Effector CD8-positive, alpha-beta T cell (primary cell): Measurements from ENCODE around the gene GLCCI1.
"Not testable (repeated sequence)": the region's sequence is repeated elsewhere in the genome, so short reads cannot be mapped to it uniquely, and the experiment has no call there.

Source experiments
- DNase-seq: peaks from one replicate; lab custom pipeline; 2025; lab: John Stamatoyannopoulos, UW

GLCCI1 gene

DNA sequence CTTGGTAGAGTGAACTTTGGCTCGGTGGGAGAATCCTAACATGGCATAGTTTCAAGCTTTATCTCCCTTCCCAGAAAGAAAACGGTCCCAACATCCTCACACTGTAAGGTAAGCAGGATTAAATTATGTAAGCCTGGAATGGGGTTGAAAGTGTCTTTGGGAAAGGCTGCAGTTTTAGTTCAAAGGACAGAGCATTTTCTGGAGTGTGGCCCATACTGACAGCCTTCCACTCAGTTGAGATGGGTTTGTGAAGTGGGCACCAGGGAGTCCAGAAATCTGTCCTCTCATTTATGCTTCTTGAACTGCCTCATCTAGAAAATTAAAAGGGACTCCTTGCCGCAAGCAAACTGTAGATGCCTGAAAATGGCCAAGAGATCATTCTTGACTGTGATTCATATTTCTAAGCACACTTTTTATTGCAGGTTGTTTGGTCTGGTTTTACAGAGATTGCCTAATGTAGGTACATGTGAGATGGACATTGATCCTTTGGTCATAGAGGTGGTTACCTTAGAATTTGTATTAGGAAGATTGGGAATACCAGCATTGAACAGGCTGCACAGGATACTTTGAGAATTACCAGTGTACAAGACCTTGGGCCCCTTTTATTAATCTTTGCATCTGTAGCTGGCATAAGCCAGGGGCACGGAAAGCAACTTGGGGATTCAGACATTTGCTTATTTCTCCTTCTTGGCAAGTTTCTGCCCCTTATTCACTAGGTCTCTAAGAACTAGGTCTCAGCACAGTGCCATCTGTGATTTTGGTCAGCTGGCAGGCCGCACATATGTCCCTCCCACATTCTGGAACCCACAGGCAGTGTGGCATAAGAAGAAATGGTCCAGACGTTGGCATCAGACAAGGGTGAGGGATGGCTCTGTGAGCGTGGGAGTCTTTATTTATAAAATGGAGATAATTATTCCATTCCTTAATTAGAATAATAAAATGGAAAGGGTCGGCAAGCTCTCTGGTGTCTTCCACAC is 125.9 kb downstream of the GLCCI1 start:
- DNase-seq: no peak

DNA sequence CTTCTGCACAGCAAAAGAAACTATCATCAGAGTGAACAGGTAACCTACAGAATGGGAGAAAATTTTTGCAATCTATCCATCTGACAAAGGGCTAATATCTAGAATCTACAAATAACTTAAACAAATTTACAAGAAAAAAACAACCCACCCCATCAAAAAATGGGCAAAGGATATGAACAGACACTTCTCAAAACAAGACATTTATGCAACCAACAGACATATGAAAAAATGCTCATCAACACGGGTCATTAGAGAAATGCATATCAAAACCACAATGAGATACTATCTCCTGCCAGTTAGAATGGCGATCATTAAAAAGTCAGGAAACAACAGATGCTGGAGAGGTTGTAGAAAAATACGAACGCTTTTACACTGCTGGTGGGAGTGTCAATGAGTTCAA is 132.7 kb downstream of the GLCCI1 start:
- DNase-seq: not testable (repeated sequence)

- DNase-seq: no peak
Observed at GRCh38 chr7:8103282-8103681, 134.7 kb downstream of the GLCCI1 start.

- no peak for DNase-seq
Observed at GRCh38 chr7:8105449-8106095, 137.0 kb downstream of the GLCCI1 start.

DNA sequence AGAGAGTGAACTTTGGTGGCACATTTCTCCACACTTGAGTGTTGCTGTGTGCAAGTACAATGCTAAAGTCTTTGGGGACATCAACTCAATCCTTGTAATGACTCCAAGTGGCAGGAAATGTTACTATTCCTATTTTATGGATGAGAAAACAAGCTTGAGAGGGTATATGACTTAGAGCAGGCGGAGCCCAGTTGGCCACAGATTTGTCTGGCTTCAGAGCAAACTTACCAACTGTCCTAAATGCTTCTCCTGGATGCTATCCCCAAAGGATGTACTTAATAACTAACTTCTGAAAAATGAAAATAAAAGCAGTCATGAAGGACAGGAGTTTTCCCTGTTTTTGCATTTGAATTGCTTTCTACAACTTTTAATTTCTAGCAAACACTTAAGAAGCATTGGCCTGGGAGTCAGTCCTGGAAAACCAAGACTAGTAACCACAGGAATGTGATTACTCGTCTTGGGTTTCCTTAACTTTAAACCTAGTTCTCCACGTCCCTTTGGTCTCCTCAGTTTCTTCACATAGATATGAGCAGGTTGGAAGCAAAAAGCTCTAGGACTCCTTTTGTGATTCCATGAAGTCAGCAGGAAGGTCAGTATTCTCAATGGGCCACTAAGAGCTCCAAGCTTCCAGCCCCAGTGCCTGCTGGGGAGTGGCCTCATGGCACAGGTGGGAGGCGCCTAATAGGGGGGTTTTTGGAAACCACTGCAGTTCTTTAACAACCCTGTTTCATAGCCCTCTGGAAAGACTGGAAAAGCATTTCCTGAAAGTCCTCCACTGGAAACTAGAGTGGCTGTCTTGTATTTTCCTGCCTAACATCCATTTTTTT is 140.8 kb downstream of the GLCCI1 start:
- DNase-seq: no peak

- DNase-seq: no peak
Observed at GRCh38 chr7:8111282-8111960, 142.8 kb downstream of the GLCCI1 start.

DNA sequence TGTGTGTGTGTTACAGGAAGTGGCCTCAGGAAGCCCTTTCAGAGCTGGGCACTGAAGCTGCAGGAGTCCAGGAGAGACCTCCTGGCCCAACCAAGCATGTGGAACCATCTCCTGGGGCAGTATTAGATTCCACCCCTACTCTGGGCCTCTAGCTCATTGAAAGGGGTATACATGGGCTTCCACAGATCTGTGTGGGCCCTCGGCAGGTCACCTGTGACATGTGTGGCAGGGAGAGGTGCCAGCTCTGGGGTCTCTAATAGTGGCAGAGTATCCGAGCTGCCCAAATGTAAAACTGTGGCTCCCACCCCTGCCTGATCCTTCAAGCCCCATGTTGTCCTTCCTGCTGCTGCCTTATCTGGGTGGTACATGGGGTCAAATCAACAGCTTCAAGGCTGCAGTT is 144.1 kb downstream of the GLCCI1 start:
- no peak for DNase-seq

DNA sequence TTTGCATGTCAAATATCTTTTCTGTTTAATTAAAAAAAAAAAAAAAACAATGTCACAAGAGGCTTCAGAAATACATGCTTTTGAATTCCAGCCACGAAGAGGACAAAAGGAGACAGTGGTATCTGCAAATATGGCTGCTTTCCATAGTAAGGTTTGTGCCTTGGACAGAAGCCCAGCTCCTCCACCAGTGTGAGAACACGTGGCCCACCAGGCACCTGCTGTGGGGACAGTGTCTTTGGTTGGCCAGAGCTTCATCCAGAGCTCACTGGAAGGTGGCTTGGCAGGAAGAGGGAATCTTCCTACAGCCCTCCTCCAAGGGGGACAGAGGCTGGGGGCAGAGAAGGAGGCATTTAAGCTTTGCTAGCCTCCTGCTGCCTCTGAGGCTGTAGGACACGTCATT is 144.6 kb downstream of the GLCCI1 start:
- no peak for DNase-seq

DNA sequence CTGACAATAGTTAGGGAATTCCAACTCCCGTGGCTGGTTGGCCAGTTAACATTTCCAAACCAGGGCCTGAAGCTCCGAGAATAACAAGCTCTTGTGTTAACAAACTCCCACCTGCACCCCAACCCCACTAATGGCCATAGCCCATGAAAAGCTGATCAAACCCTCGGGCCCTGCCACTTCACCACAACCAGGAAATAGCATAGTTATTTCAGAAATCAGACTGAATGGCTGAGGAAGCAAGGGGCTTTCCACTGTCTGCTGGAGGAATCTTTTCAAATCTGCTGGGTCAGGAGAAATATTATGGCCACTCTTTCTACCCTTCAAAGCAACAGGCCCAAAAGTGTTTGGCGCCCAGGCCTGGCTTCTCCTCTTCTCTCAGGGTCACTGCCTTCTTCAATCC is 145.6 kb downstream of the GLCCI1 start:
- DNase-seq: no peak

GRCh38 chr7:8115547-8116402 is 147.2 kb downstream of the GLCCI1 start:
- no peak for DNase-seq

DNA sequence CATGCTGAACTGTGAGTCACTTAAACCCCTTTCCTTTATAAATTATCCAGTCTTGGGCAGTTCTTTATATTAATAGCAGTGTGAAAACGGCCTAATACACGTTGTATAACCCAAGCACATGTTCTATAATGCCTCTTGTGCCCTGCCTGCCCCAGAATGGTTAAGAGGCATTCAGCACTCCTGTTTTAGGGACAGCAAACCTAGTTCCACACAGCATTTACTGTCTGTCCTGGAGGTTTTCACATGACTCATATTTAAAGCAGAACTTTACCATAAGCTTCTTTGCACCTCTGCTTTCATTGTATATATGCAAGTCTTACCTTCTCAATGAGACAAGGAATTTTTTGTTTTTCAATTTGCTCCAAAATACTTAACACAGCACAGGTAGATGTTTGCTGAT is 148.6 kb downstream of the GLCCI1 start:
- DNase-seq: no peak

DNA sequence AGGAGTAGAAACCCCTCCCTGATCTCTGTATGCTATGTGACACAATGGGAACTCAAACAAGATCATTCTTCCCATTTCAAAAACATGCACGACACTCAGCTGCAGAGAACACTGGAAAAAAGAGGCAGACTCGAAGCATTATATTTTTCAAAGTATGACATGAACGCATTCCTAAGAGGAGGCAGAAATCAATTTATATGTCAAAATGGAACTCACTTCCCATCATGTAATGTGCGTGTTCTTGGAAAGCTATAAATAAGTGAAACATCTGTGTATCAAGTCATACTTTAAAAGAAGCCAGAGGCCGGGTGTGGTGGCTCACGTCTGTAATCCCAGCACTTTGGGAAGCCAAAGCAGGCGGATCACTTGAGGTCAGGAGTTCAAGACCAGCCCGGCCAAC is 150.7 kb downstream of the GLCCI1 start:
- DNase-seq: no peak

DNA sequence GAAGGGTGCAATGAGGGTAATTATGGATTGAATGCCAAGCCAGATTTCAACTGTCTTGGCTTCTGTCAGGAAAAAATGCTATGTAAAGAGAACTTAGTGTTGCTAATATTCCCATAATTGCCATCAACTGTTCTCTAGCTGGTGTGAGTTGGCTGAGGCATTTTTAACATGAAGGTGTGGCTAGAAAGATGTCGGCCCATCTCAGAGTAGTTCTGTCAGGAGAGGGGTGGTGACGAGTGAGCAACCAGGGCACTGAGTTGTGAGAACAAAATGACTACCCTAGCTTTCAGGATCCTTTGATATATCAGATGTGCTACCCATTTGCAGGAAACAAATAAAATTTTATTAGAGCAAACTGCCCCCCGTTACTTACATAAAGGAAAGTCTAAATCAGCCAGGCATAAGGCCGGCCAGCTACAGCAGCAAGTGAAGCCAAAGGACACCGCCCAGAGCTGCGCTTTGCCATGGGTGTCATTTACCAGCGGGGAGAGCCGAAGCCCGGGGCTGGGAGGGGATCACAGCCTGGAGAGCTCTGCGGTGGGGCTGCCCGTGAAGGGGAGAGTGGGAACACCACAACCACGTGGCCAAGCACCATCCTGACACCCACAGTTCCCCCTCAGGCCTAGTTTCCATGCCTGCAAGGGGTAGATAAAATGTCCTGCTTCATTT is 151.9 kb downstream of the GLCCI1 start:
- DNase-seq: no peak

DNA sequence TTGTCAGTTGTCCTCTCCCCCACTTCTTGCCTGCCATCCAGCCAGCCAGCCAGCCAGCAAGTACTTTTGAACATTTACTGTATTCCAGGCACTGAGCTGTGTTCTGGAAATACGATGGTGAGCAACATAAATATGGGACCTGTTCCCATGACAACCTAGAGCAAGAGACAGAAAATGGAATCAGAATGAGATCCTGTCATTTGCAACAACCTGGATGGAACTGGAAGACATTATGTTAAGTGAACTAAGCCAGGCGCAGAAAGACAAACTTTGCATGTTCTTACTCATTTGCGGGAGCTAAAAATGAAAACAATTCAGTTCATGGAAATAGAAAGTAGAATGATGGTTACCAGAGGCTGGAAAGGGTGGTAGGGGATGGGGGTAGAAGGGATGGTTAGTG is 152.6 kb downstream of the GLCCI1 start:
- DNase-seq: no peak

GRCh38 chr7:8125680-8126444 is 157.3 kb downstream of the GLCCI1 start:
- peak; percentile 25 for DNase-seq

DNA sequence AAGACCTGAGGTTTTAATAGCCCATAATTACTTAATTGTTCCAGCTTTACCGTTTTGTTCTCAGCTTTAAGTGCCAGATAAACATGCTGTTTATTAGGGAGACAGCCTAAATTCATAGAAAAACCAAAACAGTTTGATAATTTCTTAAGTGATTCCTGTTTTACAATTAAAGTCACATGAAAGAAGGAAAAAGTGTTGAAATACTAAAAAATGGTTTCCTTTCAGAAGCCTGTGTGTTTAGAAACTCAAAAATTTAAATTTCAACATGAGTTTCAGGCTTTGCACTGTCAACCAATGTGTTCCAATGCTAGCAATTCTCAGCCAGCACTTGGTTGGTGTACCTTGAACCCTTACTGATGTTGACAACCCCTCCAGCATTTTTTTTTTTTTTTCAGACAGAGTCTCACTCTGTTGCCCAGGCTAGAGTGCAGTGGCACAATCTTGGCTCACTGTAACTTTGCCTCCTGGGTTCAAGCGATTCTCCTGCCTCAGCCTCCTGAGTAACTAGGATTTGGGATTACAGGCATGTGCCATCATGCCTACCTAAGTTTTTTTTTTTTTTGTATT is 158.1 kb downstream of the GLCCI1 start:
- no peak for DNase-seq

GRCh38 chr7:8128449-8129317 is 160.1 kb downstream of the GLCCI1 start:
- no peak for DNase-seq

DNA sequence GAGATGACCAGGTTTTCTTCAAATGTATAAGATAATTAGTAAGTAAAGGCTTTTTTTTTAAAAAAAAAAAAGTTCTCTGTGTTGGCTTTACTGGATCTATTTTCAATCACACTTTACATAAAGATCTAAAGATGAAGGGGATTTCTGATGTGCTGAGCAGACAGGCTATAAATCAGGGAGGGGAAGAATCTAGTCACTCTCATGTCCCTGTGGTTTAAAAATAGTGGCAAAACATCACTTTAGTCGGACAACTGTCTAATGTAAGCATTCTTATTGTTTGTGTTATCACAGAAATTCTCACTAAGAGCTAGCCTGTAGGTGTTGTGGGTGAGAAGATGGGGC is 160.7 kb downstream of the GLCCI1 start:
- DNase-seq: no peak
